MM.1S (cell line): Measurements from ENCODE around the gene FXR1.

Experiments used
- EZH2 ChIP-seq: fragments of 300-600 bp; sonication (generic); optimal IDR thresholded peaks from 2 replicates; pipeline ENCODE3; 2017; ENCODE audit warnings: low read depth, mild to moderate bottlenecking, antibody characterized with exemption, low read length, mixed read lengths
- TF ChIP-seq, protein P1 (sequence below): fragments of 300-600 bp; sonication (generic); IDR thresholded peaks from 2 replicates; pipeline ENCODE4 v1.5.1; 2016; ENCODE audit warnings: antibody characterized with exemption, low read length, mixed read lengths

DNA sequence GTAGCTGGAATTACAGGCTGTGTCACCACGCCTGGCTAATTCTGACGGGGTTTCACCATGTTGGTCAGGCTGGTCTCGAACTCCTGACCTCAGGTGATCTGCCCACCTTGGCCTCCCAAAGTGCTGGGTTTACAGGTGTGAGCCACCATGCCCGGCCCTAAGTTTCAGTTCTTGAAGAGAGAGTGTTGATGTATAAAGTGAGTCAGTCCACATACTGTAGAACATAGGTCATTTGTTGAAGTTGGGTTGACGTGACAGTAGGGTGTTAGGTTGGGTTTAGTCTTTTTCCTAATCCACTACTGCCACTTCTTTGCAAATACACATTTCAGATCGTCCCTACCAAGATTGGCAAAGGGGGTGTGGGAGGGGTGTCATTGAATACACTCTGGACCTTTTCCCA lies 61.8 kb downstream of the FXR1 start:
- TF ChIP-seq, protein P1, sequence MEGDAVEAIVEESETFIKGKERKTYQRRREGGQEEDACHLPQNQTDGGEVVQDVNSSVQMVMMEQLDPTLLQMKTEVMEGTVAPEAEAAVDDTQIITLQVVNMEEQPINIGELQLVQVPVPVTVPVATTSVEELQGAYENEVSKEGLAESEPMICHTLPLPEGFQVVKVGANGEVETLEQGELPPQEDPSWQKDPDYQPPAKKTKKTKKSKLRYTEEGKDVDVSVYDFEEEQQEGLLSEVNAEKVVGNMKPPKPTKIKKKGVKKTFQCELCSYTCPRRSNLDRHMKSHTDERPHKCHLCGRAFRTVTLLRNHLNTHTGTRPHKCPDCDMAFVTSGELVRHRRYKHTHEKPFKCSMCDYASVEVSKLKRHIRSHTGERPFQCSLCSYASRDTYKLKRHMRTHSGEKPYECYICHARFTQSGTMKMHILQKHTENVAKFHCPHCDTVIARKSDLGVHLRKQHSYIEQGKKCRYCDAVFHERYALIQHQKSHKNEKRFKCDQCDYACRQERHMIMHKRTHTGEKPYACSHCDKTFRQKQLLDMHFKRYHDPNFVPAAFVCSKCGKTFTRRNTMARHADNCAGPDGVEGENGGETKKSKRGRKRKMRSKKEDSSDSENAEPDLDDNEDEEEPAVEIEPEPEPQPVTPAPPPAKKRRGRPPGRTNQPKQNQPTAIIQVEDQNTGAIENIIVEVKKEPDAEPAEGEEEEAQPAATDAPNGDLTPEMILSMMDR, result no peak
- TF ChIP-seq EZH2, result no peak
